Astrocyte (in vitro differentiated cells and primary cell): Measurements from ENCODE around the gene MYL12A. TPM values are rescaled to one million over a fixed set of nuclear protein-coding genes. Genes with fewer than 3 reads are reported as not detected.

ENCODE experiments used
- total RNA-seq: library from RNA; stranded (reverse); gene quantifications from 2 replicates; pipeline ENCODE4 v1.2.1, GENCODE V29; 2021

Gene MYL12A
- total RNA-seq, 1 donor from 2014 or later = 682 TPM

Other genes starting within 250 kb of the MYL12A start
- gene LPIN2, start 234.7 kb upstream of the MYL12A start, total RNA-seq = 14.6 and 16.5 TPM in 2 replicates
- 0.57 and 0.94 TPM in 2 replicates for gene MYOM1, start 27.8 kb upstream of the MYL12A start, total RNA-seq
- gene MYL12B, start 14.3 kb downstream of the MYL12A start, total RNA-seq = 374 and 433 TPM in 2 replicates
- gene TGIF1, start 202.4 kb downstream of the MYL12A start, total RNA-seq = 110 and 128 TPM in 2 replicates